ENCODE measurements around the gene AKAP8L. TPM values are rescaled to one million over a fixed set of nuclear protein-coding genes. Genes with fewer than 3 reads are reported as not detected.

The AKAP8L gene
- total RNA-seq, 2 donors from 2014 or later = 190 to 237 TPM

- H3K4me1 Mint-ChIP-seq = peaks cover 17% of the 10 kb centered on the region
- Histone ChIP-seq H3K4me3 (ENCODE audit: low read length) (peak overlapping the region; percentile 94), H3K36me3 (ENCODE audit: control insufficient read depth, insufficient read depth, low read length) (peaks cover 11% of the 10 kb centered on the region), H3K27ac (ENCODE audit: low read depth, low read length) (peak overlapping the region; percentile 63), H3K9ac (ENCODE audit: extremely low read depth, low read length, poor library complexity, severe bottlenecking) (peak overlapping the region; percentile 75), H3K9me3 (ENCODE audit: control insufficient read depth, low read length) (no peaks in the 10 kb centered on the region), H3K27me3 (ENCODE audit: control insufficient read depth, insufficient read depth, low read length, poor library complexity, severe bottlenecking) (no peaks in the 10 kb centered on the region), H3K4me1 (ENCODE audit: control insufficient read depth, insufficient read depth, low read length) (peaks cover 13% of the 10 kb centered on the region)
- peak overlapping the region; percentile 97 for H3K4me3 Mint-ChIP-seq
- no peak for DNase-seq
- H3K36me3 Mint-ChIP-seq (ENCODE audit: low read depth) = peaks cover 11% of the 10 kb centered on the region
- WGBS, 2 experiments (ENCODE audit: insufficient coverage in 1 of 2, insufficient read length in 1 of 2) = 34 to 41% methylated on average over 5 to 7 of the region's 7 CpGs
- H3K27me3 Mint-ChIP-seq (ENCODE audit: insufficient read depth) = no peaks in the 10 kb centered on the region
- no peak for TF ChIP-seq CTCF (conservative IDR thresholded peaks at IDR 0.05)
- H3K27ac Mint-ChIP-seq = peak overlapping the region; percentile 92
- no peaks in the 10 kb centered on the region for H3K9me3 Mint-ChIP-seq
These were observed 12.7 kb upstream of the AKAP8L start for GRCh38 chr19:15431396-15432017.

GRCh38 chr19:15430526-15431120, 11.8 kb upstream of the AKAP8L start:
- H3K9ac ChIP-seq (ENCODE audit: extremely low read depth, low read length, poor library complexity, severe bottlenecking) = no peak overlapping the region
- H3K27me3 ChIP-seq (ENCODE audit: control insufficient read depth, insufficient read depth, low read length, poor library complexity, severe bottlenecking) = no peaks in the 10 kb centered on the region
- H3K9me3 ChIP-seq (ENCODE audit: control insufficient read depth, low read length) = no peaks in the 10 kb centered on the region
- Mint-ChIP-seq H3K4me1 (peaks cover 17% of the 10 kb centered on the region), H3K27ac (no peak overlapping the region), H3K27me3 (ENCODE audit: insufficient read depth) (no peaks in the 10 kb centered on the region), H3K9me3 (no peaks in the 10 kb centered on the region), H3K36me3 (ENCODE audit: low read depth) (peaks cover 18% of the 10 kb centered on the region), H3K4me3 (peak overlapping the region; percentile 97)
- 92 to 96% methylated on average over 7 to 10 of the region's 10 CpGs for WGBS, 2 experiments (ENCODE audit: insufficient coverage in 1 of 2, insufficient read length in 1 of 2)
- peaks cover 18% of the 10 kb centered on the region for H3K36me3 ChIP-seq (ENCODE audit: control insufficient read depth, insufficient read depth, low read length)
- H3K4me1 ChIP-seq (ENCODE audit: control insufficient read depth, insufficient read depth, low read length) = peaks cover 13% of the 10 kb centered on the region
- H3K27ac ChIP-seq (ENCODE audit: low read depth, low read length) = no peak overlapping the region
- no peak for DNase-seq
- TF ChIP-seq CTCF (conservative IDR thresholded peaks at IDR 0.05) = no peak
- H3K4me3 ChIP-seq (ENCODE audit: low read length) = peak overlapping the region; percentile 94

DNA sequence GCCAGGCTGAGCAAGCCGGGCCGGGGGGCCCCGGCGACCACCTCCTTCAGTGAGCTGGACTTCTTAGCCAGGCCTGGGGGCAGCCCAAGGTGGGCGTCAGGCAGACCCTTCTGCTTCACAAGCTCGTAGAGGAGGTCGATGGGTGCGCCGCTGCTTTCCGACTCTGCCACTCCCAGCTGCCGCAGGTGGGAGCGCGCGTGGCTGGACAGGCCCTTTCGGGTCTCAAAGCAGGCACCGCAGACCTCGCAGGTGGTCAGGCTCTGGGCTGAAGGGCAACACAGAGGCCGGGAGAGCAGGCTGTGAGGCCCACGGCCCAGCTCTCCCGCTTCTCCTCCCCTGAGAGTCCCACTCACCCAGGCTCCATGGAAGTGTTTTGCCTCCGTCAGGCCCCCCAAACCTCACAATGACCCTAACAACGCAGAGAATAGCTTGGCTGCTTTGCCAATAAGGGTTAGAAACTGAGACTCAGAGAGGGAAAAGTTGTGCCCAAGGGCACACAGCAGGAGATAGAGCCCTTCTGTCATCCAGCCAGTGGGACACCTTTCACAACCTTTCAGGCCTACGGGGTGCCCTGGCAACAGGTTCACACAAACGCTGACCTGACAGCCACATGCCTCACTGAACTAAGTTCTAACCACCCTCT, 11.2 kb upstream of the AKAP8L start:
- peaks cover 20% of the 10 kb centered on the region for H3K36me3 Mint-ChIP-seq (ENCODE audit: low read depth)
- Histone ChIP-seq H3K9me3 (ENCODE audit: control insufficient read depth, low read length) (no peaks in the 10 kb centered on the region), H3K9ac (ENCODE audit: extremely low read depth, low read length, poor library complexity, severe bottlenecking) (no peak overlapping the region), H3K4me3 (ENCODE audit: low read length) (no peak overlapping the region), H3K4me1 (ENCODE audit: control insufficient read depth, insufficient read depth, low read length) (peaks cover 13% of the 10 kb centered on the region), H3K27ac (ENCODE audit: low read depth, low read length) (no peak overlapping the region), H3K27me3 (ENCODE audit: control insufficient read depth, insufficient read depth, low read length, poor library complexity, severe bottlenecking) (no peaks in the 10 kb centered on the region), H3K36me3 (ENCODE audit: control insufficient read depth, insufficient read depth, low read length) (peaks cover 18% of the 10 kb centered on the region)
- H3K4me1 Mint-ChIP-seq = peaks cover 17% of the 10 kb centered on the region
- H3K27ac Mint-ChIP-seq = no peak overlapping the region
- no peak for TF ChIP-seq CTCF (conservative IDR thresholded peaks at IDR 0.05)
- DNase-seq = no peak
- H3K27me3 Mint-ChIP-seq (ENCODE audit: insufficient read depth) = no peaks in the 10 kb centered on the region
- no peaks in the 10 kb centered on the region for H3K9me3 Mint-ChIP-seq
- H3K4me3 Mint-ChIP-seq = peak overlapping the region; percentile 97
- WGBS, 2 experiments (ENCODE audit: insufficient coverage in 1 of 2, insufficient read length in 1 of 2) = 91 to 95% methylated on average over 15 to 24 of the region's 24 CpGs

Data from endodermal cell (in vitro differentiated cells).